Activated CD4-positive, CD25-positive, alpha-beta regulatory T cell (primary cell): ENCODE results near the gene TTLL8.
"Not testable (repeated sequence)": the region's sequence is repeated elsewhere in the genome, so short reads cannot be mapped to it uniquely, and the experiment has no call there.

ENCODE experiments used
- DNase-seq, 4 experiments: peaks; one replicate each; lab custom pipeline; 2025; lab: John Stamatoyannopoulos, UW

Gene TTLL8

DNA sequence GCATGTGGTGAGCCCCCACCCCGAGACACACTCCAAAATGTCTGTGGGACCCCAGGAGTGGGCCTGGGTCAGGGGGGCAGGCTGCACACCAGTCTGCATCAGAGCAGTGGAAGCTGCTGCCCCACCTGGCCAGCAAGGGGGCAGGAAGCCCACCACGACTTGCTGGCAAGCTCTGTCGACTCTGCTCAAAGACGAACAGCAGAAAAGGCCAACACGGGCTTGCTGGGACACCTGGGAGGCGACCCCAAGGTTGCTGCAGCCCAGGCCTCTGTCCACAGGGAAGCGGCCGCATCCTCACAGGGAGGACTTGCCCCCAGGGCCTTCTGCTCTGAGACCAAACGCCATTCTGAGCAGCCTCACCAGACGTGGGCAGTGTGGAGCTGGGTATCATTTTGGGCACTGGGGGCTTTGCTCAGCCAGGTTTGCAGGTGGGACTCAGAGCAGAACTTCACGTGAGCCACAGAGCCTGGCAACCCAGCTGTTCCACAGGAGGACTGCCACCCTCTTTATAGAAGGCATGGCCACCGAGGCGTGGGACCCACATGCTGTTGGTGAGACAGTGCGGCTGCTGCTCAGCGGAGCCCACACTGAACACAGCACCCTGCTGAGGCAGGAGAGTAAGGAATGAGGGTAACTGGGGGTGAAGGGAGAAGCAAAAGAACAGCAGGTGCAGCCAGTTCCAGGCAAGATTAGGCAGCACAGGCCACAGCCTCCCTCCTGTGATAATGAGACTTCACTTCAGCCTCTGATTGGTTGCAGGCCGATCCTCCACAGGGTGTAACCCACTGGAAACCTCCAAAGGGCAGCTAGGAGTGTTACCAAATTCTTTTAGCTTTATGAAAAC lies 56.5 kb downstream of the TTLL8 start:
- DNase-seq, result no peak

DNA sequence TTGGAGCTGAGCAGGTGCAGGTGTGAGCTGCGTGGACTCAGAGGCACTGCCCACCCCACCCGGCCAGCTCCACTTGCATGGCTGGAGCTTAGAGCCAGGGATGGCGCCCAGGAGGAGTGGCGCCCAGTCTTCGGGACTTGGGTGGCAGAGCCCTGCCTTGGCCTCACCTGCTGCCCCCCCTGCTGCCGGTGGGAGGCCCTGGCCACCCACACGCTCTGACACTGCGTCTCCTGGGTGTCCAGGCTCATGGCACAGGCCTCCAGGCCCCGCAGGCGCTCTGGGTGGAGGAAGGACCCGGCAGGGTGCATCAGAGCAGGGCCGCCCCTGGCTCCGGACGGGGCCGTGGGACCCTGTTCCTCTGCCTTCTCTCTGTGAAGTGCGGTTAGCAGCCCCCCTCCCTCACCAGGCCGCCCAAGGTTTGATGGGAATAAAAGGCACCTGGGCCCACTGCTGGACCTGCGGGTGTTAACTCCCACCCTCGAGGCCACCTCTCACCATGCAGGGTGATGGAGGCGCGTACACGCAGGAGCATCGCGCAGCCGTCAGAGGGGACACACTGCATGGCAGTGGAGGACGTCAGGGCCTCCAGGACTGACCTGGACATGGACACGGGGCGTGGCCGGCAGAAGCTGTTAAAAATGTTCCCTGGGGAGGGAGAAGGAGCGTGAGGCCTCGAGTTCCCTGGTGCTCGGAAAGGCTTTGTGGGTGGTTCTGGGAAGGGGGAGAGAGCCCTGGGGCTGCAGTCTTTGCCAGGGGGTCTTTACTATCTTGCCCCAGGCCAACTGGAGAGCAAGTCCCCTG lies 57.3 kb downstream of the TTLL8 start:
- no peak for DNase-seq

DNA sequence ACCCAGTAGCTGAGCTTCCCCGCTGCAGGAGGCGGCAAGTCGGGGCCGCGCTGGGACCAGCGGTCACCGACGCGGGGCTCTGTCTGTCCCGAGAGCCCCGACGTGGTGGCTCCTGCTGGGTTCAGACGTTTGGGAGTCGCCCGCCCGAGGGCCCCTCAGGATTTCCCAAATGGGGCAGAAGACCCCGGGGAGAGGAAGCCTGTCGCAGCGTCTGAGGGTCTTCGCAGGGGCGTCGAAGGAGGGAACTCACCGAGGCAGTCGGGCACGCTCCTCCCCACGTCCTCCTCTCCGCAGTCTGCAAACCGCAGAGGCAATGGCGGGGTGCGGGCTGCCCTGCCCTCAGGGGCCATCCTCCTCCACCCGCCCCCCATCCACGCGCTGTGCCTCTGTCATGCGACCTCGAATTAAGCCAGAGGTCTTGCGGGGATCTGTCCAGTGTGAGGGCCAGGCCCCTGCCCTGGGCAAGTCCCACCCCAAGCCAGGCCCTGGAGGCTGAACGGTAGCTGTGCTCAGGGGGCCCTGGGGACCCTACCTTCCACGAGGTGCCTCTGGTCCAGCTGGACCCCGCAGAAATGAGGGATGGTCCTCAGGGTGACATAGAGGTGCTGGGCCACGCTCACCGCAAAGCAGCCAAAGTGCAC lies 58.0 kb downstream of the TTLL8 start:
- no peak for DNase-seq

DNA sequence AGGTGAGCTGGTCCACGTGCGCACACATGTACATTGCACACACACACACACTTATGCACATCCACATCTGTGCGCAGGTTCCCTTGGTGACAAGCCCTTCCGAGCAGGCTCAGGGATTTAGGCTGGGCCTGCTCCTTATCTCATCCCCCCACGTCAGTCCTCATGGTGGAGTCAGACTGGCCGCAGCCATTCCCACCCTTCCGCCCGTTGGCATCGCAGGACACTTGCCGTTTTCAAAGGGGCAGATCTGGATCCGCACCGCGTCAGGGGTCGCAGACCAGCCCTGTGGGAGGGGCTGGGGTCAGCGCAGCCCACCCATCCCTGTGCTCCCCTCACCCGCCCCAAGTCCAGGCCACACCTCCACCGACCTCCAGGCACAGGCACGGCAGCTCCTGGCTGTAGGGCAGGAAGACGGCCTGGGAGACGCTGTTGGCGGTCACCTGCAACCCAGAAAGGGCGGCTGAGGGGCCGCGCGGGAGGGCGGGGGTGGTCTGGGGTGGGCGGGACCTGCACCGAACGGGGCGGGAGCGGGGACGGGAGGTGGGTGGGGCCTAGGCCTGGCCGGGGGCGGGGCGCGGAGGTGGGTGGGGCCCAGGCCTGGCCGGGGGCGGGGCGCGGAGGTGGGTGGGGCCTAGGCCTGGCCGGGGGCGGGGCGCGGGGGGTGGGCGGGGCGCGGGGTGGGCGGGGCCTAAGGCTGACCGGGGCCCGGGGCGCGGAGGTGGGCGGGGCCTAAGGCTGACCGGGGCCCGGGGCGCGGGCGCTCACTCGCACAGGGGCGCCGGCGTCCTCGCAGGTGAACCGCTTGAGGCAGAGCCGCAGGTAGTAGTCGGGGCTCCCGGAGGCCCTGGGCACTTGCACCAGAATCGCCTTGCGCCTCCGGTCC lies 58.8 kb downstream of the TTLL8 start:
- DNase-seq, result no peak

DNA sequence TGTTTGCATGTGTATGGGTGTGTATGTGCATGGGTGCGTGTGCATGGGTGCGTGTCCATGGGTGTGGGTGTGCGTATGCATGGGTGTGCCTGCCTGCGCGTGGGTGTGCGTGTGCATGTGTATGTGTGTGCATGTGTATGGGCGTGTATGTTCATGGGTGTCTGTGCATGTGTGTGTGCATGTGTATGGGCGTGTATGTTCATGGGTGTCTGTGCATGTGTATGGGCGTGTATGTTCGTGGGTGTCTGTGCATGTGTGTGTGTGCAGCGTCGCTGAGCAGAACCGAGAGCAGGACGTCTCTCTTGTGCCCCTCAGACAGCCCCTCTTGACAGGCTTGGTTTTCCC lies 59.4 kb downstream of the TTLL8 start:
- DNase-seq, result no peak

DNA sequence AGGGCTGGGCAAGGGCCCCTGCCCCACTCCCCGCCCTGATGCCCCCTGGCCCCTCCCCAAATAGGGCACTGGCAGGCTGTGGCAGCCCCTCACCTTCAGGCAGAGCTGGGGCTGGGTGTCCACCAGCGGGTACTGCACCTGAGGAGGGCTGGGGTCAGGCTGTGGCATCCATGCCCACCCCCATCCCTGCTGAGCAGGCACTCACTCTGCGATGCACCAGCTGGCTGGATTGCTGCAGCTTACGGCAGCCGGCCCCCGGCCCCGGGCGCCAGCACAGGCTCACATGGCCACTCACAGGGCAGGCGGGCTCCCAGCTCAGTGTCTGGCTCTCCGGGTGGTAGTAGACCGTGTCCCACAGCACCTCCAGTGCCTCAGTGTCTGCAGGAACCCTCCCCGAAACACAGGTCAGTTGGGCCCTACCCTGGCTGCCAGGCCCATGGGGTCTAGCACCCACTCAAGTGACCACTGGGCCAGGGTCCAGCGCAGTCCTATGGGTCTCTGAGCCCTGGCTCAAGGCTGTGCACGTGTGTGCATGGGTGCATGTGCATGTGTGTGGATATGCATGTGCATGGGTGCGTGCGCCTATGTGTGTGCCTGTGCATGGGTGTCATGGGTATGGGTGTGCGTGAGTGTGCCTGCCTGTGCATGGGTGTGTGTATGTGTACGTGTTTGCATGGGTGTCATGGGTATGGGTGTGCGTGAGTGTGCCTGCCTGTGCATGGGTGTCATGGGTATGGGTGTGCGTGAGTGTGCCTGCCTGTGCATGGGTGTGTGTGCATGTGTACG lies 60.0 kb downstream of the TTLL8 start:
- DNase-seq, result no peak

DNA sequence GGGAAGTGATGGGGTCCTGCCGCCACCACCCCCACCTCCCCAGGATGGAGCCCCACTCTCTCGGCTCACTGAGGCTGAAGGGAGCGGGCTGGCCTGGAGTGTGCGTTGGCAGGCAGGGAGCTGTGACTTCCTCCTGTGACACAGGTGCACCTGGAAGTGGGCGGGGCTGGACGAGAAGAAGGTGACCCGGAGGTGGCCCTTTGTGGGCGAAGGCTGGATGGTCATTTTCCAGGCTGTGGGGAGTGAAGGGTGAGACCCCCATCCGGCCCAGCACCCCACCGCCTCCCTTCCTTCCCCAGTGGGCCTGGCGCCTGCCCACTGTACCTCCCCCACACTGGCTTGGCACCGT lies 60.9 kb downstream of the TTLL8 start:
- no peak for DNase-seq

DNA sequence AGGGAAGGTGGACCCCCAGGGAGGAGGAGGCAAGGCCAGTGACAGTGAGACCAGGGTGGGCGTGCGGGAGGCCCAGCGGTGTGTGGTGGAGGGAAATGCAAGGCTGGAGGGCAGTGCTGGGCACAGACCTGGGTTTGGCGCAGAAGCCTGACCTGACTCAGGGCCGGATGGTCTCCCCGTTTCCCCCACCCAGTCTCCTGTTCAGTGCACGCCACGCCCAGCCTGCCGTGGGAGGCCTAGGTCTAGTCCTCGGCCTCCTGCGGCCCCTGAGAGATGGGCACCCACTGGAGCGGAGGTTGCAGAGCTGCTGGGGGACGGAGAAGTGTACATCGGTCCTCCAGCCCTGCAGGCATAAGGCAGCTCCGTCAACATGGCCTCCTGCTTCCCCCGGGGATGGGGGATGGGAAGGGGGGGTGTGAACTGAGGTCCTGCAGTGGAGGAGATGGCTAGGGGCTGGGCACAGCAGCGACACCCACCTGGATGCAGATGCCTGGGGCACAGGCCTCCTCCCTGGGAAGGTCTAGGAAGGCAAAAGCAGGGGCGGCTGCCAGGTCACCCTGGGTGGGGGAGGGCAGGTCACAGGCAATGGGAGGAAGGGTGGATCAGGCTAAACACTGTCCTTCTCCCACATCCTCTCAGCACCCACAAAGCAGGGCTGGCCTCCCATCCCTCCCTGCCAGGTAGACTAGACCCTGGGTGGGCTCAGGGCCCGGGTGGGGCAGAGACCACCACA lies 61.4 kb downstream of the TTLL8 start:
- no peak for DNase-seq

DNA sequence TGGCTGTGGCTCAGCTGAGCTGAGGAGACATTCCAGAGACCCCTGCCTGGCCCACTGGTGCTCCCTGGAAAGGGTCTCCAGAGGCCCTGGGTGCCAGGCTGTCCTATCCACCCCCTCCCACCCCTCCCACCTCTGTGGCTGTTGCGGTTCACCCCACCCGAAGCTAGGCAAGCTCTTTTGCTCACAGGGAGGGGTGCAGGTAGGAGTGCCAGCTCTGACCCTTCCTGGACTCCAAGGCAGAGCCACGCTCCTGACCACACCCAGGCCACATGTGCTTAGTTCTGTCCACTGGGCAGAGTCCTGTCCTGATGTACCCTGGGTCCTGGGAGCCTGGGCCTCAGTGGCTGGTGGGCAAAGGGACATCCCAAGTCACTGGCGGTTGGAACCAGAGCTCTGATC lies 62.0 kb downstream of the TTLL8 start:
- no peak for DNase-seq

DNA sequence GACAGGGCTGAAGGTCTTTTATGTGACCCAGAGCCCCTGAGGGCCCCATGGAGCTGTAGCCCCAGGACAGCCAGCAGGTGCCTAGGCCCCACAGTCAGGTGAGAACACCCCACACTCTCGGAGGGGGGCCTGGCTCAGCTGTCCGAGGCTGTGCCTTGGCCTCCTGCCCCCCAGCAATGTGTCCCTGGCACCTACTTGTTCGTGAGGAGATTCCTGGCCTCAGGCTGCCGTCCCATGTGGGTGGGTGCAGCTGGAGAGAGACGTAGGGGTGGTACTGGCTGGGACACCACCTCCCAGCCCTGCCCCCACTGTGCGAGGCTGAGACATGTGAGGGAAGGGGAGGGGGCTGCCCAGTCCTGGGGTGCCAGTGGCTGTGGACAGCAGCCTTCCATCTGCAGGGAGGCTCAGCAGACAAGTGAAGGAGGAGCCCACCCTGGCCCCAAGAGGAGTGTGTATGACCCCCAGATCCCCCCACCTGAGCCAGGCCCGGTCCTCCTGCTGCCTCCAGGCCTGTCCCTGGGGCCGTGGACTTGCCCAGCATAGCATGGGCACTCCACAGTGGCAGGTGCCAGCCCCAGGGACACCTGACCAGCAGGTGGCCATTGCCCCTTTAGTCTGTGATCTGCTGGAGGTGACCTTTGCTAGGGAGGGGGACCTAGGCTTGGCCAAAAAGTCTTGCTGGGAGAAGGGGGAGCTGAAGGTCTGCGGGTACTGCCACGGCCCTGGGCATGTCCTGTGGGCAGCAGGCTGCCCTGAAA lies 62.6 kb downstream of the TTLL8 start:
- DNase-seq, result no peak

DNA sequence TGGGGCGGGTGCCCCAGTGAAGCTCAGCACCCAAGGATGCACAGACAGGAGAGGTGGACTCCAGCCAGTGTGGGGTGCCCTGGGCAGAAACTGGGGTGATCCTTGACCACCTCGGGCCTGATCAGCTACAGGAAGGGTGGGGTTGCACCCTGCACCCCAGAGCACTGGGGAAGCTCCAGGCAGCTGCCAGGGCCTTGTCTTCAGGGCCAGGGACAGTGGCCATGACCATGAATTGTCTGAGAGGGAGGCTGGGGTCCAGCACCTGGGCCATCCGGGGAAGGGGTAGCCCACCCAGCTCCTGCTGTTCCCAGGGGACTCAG lies 63.1 kb downstream of the TTLL8 start:
- no peak for DNase-seq

DNA sequence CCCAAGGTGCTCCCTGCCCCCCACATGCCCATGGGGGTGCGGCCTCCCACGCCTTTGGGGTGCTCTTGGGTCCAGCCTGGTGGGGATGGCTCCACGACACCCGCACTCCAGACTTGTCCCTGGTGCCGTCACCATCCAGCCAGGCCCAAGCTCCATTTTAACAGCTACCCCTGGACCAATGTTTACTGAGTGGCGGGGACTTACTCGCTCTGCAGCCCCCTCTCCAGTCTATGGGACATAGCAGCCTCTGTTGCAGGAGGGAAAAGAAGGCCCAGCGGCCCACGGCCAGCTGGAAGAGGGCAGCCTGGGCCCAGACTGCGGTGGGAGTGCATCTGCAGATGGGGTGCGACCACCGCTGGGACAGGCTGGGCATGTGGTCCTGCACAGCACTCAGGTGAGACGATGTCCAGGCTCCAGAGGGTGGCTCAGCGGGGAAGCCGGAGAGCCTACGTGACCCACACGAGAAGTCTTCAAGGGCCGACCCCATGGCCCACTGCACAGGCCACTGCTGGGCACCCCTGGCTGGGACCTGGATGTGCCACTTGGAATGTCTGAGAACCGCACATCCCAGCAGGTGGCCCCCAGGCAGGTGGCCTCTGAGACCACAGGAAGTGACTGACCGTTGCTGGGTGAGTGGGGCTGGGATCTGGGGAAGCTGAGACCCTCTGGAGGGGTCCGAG lies 63.6 kb downstream of the TTLL8 start:
- DNase-seq, result no peak

DNA sequence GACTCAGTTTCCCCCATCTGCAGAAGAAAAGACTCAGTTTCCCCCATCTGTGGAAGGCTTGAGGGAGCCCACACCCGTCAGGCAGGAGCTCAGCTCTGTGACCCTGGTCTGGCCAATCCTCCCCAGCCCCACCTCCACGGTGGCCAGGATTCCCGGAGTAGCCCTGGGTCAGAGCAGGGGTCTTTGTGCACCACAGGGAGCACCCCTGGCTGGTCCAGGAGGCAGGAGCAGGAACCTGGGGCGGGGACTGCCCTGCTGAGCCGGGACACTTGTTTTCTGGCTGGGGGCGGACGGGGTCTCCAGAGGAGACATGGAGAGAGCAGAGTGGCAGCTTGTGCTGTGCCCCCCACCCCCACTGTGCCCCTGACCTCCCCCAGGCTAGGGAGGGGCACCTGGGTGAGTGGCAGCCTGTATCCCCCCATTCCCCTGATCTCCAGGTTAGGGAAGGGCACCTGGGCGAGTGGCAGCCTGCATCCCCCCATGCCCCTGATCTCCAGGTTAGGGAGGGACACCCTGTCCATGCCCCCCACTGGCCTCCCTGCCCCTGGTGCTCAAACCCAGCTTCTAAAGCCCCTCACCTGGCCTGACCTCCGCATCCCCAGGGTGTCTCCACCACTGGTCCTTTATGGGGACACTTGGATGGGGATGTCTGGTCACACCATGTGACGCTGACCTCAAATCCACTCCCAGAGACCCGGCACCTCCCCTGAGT lies 64.3 kb downstream of the TTLL8 start:
- DNase-seq, result no peak

DNA sequence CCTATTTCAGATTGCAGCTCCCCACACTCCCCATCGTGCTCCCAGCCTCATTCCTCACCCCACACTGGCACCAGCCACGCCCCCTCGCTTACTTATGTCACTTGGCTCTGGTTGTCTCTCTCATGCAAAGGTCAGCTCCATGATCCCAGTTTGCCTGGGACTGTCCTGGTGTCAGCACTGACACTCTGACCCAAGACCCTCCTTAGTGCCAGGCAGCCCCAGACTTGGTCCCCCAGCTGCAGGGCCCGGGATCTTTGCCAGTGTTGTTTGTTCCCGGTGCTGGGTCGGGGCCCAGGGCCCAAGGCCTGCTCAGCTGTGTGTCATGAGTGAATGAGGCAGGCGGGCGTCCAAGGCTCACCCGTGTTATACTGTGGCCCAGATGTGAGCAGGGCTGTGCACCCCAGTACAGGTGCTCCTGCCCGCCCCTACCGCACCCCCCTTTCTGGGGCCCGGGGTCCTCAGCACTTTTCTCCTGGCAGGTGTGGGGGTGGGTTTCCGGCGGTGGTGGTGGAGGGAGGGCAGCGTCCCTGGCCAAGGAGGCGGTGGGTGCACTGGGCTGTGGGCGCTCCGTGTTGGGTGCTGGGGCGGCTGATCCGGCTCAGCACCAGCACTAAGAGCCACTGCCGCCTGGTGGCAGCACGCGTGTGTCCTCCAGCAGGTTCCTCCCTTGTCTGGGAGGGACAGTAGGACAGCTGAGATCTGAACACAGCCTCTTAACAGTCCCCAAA lies 65.0 kb downstream of the TTLL8 start:
- DNase-seq, result peak; percentile 37 to 60 (median 44)

DNA sequence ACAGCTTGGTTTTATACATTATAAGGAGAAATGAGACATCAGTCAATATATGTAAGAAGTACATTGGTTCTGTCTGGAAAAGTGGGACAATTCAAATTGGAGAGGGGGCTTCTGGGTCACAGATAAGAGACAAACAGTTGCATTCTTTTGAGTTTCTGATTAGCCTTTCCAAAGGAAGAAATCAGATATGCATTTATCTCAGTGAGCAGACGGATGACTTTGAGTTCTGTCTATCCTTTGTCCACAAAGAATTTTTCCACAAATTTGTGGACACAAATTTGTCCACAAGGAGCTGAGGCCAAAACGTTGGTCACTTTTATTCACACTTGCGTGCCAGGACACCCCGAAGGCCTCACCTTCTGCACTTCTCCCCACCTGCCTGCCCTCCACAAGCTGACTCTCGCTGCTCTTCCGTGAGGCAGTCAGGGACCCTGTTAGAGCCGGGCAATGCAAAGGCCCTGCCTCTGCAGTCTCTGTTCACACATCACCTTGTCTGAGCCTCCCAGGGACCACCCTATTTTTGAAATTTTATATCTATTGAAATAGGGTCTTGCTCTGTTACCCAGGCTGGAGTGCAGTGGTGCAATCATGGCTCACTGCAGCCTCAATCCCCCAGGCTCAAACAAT lies 66.1 kb downstream of the TTLL8 start:
- no peak for DNase-seq

DNA sequence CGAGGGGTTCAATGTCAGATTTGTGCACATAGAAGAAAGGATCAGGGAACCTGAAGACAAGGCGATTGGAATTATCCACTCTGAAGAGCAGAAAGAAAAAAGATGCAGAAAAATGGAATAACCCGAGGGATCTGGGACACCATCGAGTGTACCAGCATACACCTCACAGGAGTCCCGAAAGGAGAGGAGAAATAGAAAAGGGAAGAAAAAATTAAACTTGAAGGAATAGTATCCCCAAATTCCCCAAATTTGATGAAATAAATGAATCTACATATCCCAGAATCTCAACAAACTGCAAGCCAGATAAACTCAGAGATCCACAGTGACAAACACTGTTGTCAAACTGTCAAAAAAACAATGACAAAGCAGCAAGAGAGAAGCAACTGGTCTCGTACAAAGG lies 66.9 kb downstream of the TTLL8 start:
- DNase-seq, result no peak

DNA sequence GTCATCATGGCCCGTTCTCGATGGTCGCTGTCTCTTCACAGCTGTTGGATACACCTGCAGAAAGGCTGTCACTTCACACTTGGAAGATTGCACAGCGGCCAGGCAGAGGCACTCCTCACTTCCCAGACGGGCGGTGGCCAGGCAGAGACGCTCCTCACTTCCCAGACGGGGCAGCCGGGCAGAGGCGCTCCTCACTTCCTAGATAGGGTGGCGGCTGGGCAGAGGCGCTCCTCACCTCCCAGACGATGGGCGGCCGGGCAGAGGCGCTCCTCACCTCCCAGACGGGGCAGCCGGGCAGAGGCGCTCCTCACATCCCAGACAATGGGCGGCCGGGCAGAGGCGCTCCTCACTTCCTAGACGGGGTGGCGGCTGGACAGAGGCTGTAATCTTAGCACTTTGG lies 68.3 kb downstream of the TTLL8 start:
- not testable (repeated sequence) for DNase-seq

DNA sequence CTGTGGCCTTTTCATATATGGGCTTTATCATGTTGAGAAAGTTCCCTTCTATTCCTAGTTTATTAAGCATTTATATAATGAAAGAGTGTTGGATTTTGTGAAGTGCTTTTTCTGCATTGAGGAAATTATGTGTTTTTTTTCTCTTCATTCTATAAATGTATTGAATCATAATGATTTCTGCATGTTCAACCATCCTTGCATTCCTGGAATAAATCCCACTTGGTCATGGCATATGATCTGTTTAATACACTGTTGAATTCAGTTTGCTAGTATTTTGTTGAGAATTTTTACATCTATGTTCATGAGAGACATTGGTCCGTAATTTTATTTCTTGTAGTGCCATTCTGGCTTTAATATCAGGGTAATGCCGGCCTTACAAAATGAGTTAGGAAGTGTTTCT lies 71.8 kb downstream of the TTLL8 start:
- no peak for DNase-seq
